CD1c-positive myeloid dendritic cell (primary cell): ENCODE measurements around the gene NPC2.
A peak's percentile ranks its signal among the peaks of the same experiment; 100 is the strongest.
"Not testable (repeated sequence)": the region's sequence is repeated elsewhere in the genome, so short reads cannot be mapped to it uniquely, and the experiment has no call there.

Experiments used
- DNase-seq: peaks from one replicate; pipeline ENCODE4 v3.0.0-alpha.2; 2016; ENCODE audit errors: extremely low spot score

NPC2 gene

GRCh38 chr14:74469548-74470518, 23.3 kb downstream of the NPC2 start:
- DNase-seq = no peak

- DNase-seq = no peak
Observed at GRCh38 chr14:74468513-74468912, 24.6 kb downstream of the NPC2 start.

GRCh38 chr14:74465335-74465734, 27.8 kb downstream of the NPC2 start:
- no peak for DNase-seq

- no peak for DNase-seq
Observed at GRCh38 chr14:74464785-74465184, 28.3 kb downstream of the NPC2 start.

GRCh38 chr14:74463697-74464096, 29.4 kb downstream of the NPC2 start:
- no peak for DNase-seq

- DNase-seq = no peak
Observed at GRCh38 chr14:74462993-74463392, 30.1 kb downstream of the NPC2 start.

GRCh38 chr14:74459976-74460375, 33.1 kb downstream of the NPC2 start:
- DNase-seq = no peak

- DNase-seq = peak; percentile 58
Observed at GRCh38 chr14:74459289-74459946, 33.7 kb downstream of the NPC2 start.

GRCh38 chr14:74457565-74457895, 35.6 kb downstream of the NPC2 start:
- no peak for DNase-seq

- no peak for DNase-seq
Observed at GRCh38 chr14:74456684-74457564, 36.2 kb downstream of the NPC2 start.

- not testable (repeated sequence) for DNase-seq
Observed at GRCh38 chr14:74454397-74454796, 38.7 kb downstream of the NPC2 start.

GRCh38 chr14:74444866-74445265, 48.2 kb downstream of the NPC2 start:
- DNase-seq = no peak

GRCh38 chr14:74442757-74443156, 50.3 kb downstream of the NPC2 start:
- DNase-seq = no peak

GRCh38 chr14:74441113-74441512, 52.0 kb downstream of the NPC2 start:
- no peak for DNase-seq

GRCh38 chr14:74438351-74438915, 54.7 kb downstream of the NPC2 start:
- no peak for DNase-seq

GRCh38 chr14:74437496-74438053, 55.5 kb downstream of the NPC2 start:
- no peak for DNase-seq

- DNase-seq = no peak
Observed at GRCh38 chr14:74434294-74434693, 58.8 kb downstream of the NPC2 start.

- no peak for DNase-seq
Observed at GRCh38 chr14:74429991-74430390, 63.1 kb downstream of the NPC2 start.
